Activated naive CD4-positive, alpha-beta T cell treated with anti-CD3 and anti-CD28 coated beads, Interleukin-2, amount 50 U/mL, for 72 hours (primary cell): ENCODE data around the gene POU6F1. TPM values are rescaled to one million over a fixed set of nuclear protein-coding genes. Genes with fewer than 3 reads are reported as not detected.
A peak's percentile ranks its signal among the peaks of the same experiment; 100 is the strongest.

ENCODE experiments used
- ATAC-seq, 2 donors: fragments of 150-1000 bp; cut with Tn5 transposase; 2 replicates each; pipeline ENCODE4 v1.10.0; 2021; ENCODE audit warnings: mild to moderate bottlenecking in 2 of 2, moderate library complexity in 2 of 2
- DNase-seq, 2 donors: peaks; one replicate each; pipeline ENCODE4 v3.0.0; 2021 to 2022; ENCODE audit warnings: low spot score in 2 of 2
- H3K27ac Mint-ChIP-seq, 2 donors: one replicate each; pipeline ENCODE4 v1.8.0; 2022; ENCODE audit warnings: mild to moderate bottlenecking in 2 of 2, mixed read lengths in 2 of 2
- H3K36me3 Mint-ChIP-seq, 2 donors: one replicate each; pipeline ENCODE4 v1.8.0; 2022; ENCODE audit warnings: mixed read lengths in 2 of 2
- H3K9me3 Mint-ChIP-seq, 2 donors: one replicate each; pipeline ENCODE4 v1.8.0; 2022; ENCODE audit warnings: mixed read lengths in 2 of 2
- total RNA-seq, 2 donors: library from RNA; stranded (reverse); gene quantifications; one replicate each; pipeline ENCODE4 v1.2.3, GENCODE V29; 2022

POU6F1 gene
- total RNA-seq, 2 donors from 2014 or later, result 7.3 to 14.9 TPM

- ATAC-seq (no peak), DNase-seq (no peak)
- H3K27ac Mint-ChIP-seq, result no peak overlapping the region
- no peaks in the 10 kb centered on the region for H3K36me3 Mint-ChIP-seq
- no peaks in the 10 kb centered on the region for H3K9me3 Mint-ChIP-seq
These were observed 61.6 kb downstream of the POU6F1 start for GRCh38 chr12:51156245-51156765.

DNA sequence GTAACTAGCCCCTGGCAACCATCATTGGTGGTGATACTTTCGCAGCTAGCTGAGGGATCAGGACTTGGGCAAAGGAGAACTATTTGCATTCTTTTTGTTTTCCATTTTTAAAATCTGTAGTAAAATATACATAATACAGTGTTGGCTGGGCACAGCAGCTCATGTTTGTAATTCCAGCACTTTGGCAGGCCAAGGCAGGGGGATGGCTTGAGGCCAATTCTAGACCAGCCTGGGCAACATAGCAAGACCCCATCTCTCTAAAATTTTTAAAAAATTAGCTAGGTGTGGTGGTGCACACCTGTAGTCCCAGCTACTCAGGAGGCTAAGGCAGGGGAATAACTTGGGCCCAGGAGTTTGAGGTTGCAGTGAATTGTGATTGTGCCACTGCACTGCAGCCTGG is 64.9 kb downstream of the POU6F1 start:
- ATAC-seq (no peak), DNase-seq (no peak)
- no peak overlapping the region for H3K27ac Mint-ChIP-seq
- H3K9me3 Mint-ChIP-seq, result no peaks in the 10 kb centered on the region
- no peaks in the 10 kb centered on the region for H3K36me3 Mint-ChIP-seq

- H3K27ac Mint-ChIP-seq, result no peak overlapping the region
- no peaks in the 10 kb centered on the region for H3K9me3 Mint-ChIP-seq
- ATAC-seq, result no peak
- DNase-seq, result no peak
- no peaks in the 10 kb centered on the region for H3K36me3 Mint-ChIP-seq
These were observed 67.1 kb downstream of the POU6F1 start for GRCh38 chr12:51150777-51151176.

GRCh38 chr12:51147309-51147708 is 70.6 kb downstream of the POU6F1 start:
- ATAC-seq, result no peak
- no peak overlapping the region for H3K27ac Mint-ChIP-seq
- peaks cover 0 to 5% of the 10 kb centered on the region in 2 donors for H3K36me3 Mint-ChIP-seq
- peaks cover 0 to 6% of the 10 kb centered on the region in 2 donors for H3K9me3 Mint-ChIP-seq
- no peak for DNase-seq

GRCh38 chr12:51139292-51139844 is 78.5 kb downstream of the POU6F1 start:
- H3K36me3 Mint-ChIP-seq, result peaks cover 0 to 3% of the 10 kb centered on the region in 2 donors
- H3K9me3 Mint-ChIP-seq, result peaks cover 0 to 6% of the 10 kb centered on the region in 2 donors
- peak overlapping the region in 1 of 2 donors; percentile 15 for H3K27ac Mint-ChIP-seq
- ATAC-seq, result no peak
- DNase-seq, result no peak

Other genes starting within 250 kb of the POU6F1 start
- gene SLC11A2, start 191.7 kb downstream of the POU6F1 start, total RNA-seq, result 10 to 100 TPM; 34.4 to 38.4 TPM
- 100 to 1,000 TPM in 1 of 2 donors, 10 to 100 TPM in 1; 91.0 to 124 TPM for gene LETMD1, start 169.7 kb downstream of the POU6F1 start, total RNA-seq
- 10 to 100 TPM; 12.0 to 15.0 TPM for gene CSRNP2, start 134.5 kb downstream of the POU6F1 start, total RNA-seq
- 10 to 100 TPM; 29.7 to 32.3 TPM for gene TFCP2, start 44.9 kb downstream of the POU6F1 start, total RNA-seq
- gene DAZAP2, start 20.8 kb upstream of the POU6F1 start, total RNA-seq, result 100 to 1,000 TPM; 106 to 142 TPM
- 1 to 10 TPM in 1 of 2 donors, under 1 TPM in 1; 0.41 to 1.5 TPM for gene SMAGP, start 52.4 kb upstream of the POU6F1 start, total RNA-seq
- 10 to 100 TPM; 33.8 to 46.3 TPM for gene BIN2, start 106.1 kb upstream of the POU6F1 start, total RNA-seq
- not detected for gene CELA1, start 128.6 kb upstream of the POU6F1 start, total RNA-seq
- 1 to 10 TPM; 2.5 to 8.8 TPM for gene GALNT6, start 173.3 kb upstream of the POU6F1 start, total RNA-seq
- gene SLC4A8, start 206.8 kb upstream of the POU6F1 start, total RNA-seq, result 10 to 100 TPM in 1 of 2 donors, 1 to 10 TPM in 1; 2.4 to 14.4 TPM